ENCODE measurements around the gene C18orf32.

C18orf32 gene

GRCh38 chr18:49441338-49441938, 45.6 kb downstream of the C18orf32 start:
- no peak for TF ChIP-seq CTCF (IDR thresholded peaks at IDR 0.05; ENCODE audit: insufficient read depth, low read depth, low read length, missing control alignments)
- H3K4me3 ChIP-seq (ENCODE audit: low read length) = no peak overlapping the region
- no peak for DNase-seq (ENCODE audit: low read depth)

- no peak overlapping the region for H3K4me3 ChIP-seq (ENCODE audit: low read length)
- no peak for TF ChIP-seq CTCF (IDR thresholded peaks at IDR 0.05; ENCODE audit: insufficient read depth, low read depth, low read length, missing control alignments)
- DNase-seq (ENCODE audit: low read depth) = no peak
These were observed 51.9 kb downstream of the C18orf32 start for GRCh38 chr18:49435170-49435569.

- no peak overlapping the region for H3K4me3 ChIP-seq (ENCODE audit: low read length)
- TF ChIP-seq CTCF (IDR thresholded peaks at IDR 0.05; ENCODE audit: insufficient read depth, low read depth, low read length, missing control alignments) = no peak
- no peak for DNase-seq (ENCODE audit: low read depth)
These were observed 54.4 kb downstream of the C18orf32 start for GRCh38 chr18:49432602-49433001.

- DNase-seq (ENCODE audit: low read depth) = peak; percentile 54
- TF ChIP-seq CTCF (IDR thresholded peaks at IDR 0.05; ENCODE audit: insufficient read depth, low read depth, low read length, missing control alignments) = no peak
- H3K4me3 ChIP-seq (ENCODE audit: low read length) = no peak overlapping the region
These were observed 55.7 kb downstream of the C18orf32 start for GRCh38 chr18:49431165-49431962.
